Large intestine (tissue), 3 donors: ENCODE data around the gene CPNE4. TPM values are rescaled to one million over a fixed set of nuclear protein-coding genes. Genes with fewer than 3 reads are reported as not detected.
"Not testable (repeated sequence)": the region's sequence is repeated elsewhere in the genome, so short reads cannot be mapped to it uniquely, and the experiment has no call there.

Experiments used
- DNase-seq, 2 donors: peaks; one replicate each; pipeline versions ENCODE4 v3.0.0 to v3.0.0-alpha.2; 2013
- H3K27ac ChIP-seq: one replicate; pipeline ENCODE4 v1.5.1; 2013; ENCODE audit warnings: low read length
- H3K27me3 ChIP-seq: 2 replicates; pipeline ENCODE4 v1.6.1; 2013; ENCODE audit warnings: low read length; ENCODE audit not compliant: control insufficient read depth, insufficient read depth
- H3K36me3 ChIP-seq: 2 replicates; pipeline ENCODE4 v1.6.1; 2013; ENCODE audit warnings: low read length; ENCODE audit not compliant: control insufficient read depth, insufficient read depth
- H3K4me1 ChIP-seq: one replicate; pipeline ENCODE4 v1.6.1; 2013; ENCODE audit warnings: low read length; ENCODE audit not compliant: control insufficient read depth, insufficient read depth
- H3K4me3 ChIP-seq: one replicate; pipeline ENCODE4 v1.5.1; 2013; ENCODE audit warnings: low read length
- H3K9me3 ChIP-seq: one replicate; pipeline ENCODE4 v1.6.1; 2013; ENCODE audit warnings: mild to moderate bottlenecking, low read depth, low read length, moderate library complexity; ENCODE audit not compliant: control insufficient read depth
- WGBS: methylation state at CpG from one replicate; pipeline ENCODE4 v1.1.5; 2013; ENCODE audit warnings: low lambda C conversion rate; ENCODE audit not compliant: insufficient coverage; 5-methylcytosine and 5-hydroxymethylcytosine counted together
- polyA plus RNA-seq: library from polyadenylated mRNA; unstranded; fragments of 120-200 nt; gene quantifications from one replicate; pipeline ENCODE4 v1.2.1, GENCODE V29; 2013

CPNE4 gene
- polyA plus RNA-seq, 1 donor = 2.9 TPM

DNA sequence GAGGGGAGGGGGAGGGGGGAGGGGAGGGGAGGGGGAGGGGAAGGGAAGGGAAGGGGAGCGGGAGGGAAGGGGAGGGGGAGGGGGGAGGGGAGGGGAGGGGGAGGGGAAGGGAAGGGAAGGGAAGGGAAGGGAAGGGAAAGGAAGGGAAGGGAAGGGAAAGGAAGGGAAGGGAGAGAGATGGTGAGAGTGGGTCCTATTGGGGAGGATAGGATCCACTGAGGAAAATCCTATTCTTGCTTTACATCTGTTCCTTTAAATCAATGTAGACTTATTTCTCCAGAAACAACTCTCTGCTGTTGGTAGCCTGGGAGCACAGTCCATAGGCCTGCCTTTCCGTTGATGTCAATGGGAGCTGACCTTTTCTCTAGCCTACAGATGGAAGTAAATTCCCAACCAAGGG is 10.1 kb upstream of the CPNE4 start:
- H3K4me1 ChIP-seq, H3K27me3 ChIP-seq, H3K36me3 ChIP-seq, H3K4me3 ChIP-seq, H3K9me3 ChIP-seq, H3K27ac ChIP-seq, DNase-seq: not testable (repeated sequence)
- no CpG with 5 or more reads among the region's 2 CpGs for WGBS

DNA sequence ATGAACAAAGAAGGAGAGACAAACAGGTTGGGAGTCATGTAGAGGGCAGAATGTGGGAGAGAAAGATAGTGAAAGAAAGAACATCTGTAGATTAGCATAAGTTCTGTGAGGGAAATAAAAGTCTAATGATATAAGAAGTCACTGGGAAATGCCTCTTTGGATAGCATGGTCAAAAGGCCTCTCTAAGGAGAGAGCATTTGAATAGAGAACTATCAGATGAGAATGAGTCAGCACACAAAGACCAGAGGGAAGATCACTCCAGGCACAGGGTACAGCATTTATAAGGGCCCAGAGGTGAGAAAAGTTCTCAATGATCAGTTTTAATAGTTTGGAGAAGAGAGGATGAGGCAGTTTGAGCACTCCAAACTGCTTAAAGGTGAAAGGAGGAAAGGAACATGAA is 7.9 kb upstream of the CPNE4 start:
- no peak overlapping the region for H3K27ac ChIP-seq
- H3K4me1 ChIP-seq = no peaks in the 10 kb centered on the region
- H3K9me3 ChIP-seq = no peaks in the 10 kb centered on the region
- no peaks in the 10 kb centered on the region for H3K27me3 ChIP-seq
- H3K36me3 ChIP-seq = no peaks in the 10 kb centered on the region
- DNase-seq = no peak
- H3K4me3 ChIP-seq = no peak overlapping the region

DNA sequence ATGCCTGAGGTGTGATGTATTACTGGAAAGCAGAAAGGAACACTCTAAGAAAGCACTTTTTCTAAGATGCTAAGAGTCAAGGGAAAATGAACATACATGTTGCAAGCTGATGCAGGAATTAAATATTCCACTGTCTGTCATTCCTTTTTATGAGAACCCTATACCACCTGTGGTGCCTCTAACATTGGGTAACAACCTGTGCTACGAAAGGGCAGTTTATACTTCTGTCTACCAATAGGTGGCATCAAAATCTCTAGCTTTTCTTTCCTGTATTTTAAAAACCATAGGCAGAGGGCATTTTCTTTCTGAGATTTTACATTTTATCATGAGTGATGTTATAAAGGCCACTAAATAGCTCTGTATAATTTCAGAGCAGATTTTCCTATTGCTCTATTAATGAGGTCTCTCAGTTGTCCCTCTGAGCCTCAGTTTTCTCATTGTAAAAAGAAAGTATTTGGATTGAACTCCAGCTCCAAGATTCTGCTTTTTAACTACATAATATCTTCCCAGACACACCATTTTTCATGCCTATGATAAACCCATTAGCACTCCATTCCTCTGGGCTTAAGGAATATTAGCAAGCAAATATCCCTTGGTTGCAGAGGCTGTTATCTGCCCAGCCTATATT is 3.5 kb upstream of the CPNE4 start:
- Histone ChIP-seq H3K27me3 (peaks cover 23% of the 10 kb centered on the region), H3K4me1 (no peaks in the 10 kb centered on the region), H3K36me3 (no peaks in the 10 kb centered on the region), H3K27ac (no peak overlapping the region), H3K9me3 (no peaks in the 10 kb centered on the region), H3K4me3 (no peak overlapping the region)
- DNase-seq = no peak
- WGBS = 20% methylated on average over 1 of the region's 1 CpG

DNA sequence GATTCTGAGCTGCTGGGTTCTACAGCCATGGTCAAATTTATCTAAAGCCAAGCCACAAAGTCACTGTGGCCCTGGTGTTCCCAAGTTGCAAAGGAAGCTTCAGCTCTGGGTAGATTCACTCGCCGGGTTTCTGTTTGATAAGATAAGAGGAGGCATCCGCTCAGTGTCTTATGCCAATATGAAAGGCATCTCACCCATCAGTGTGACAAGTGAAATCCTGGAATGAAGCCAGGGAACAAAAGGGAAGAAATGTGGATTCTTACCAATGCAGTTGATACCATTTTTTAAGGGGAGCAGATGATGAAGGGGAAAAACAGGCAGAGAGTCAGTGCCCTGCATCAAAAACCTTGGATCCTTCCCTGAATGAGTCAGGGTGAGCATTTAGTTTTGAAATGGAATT is 2.8 kb upstream of the CPNE4 start:
- Histone ChIP-seq H3K9me3 (no peaks in the 10 kb centered on the region), H3K27me3 (peaks cover 30% of the 10 kb centered on the region), H3K27ac (no peak overlapping the region), H3K36me3 (no peaks in the 10 kb centered on the region), H3K4me1 (no peaks in the 10 kb centered on the region), H3K4me3 (no peak overlapping the region)
- WGBS = 50% methylated on average over 2 of the region's 3 CpGs
- DNase-seq = no peak

DNA sequence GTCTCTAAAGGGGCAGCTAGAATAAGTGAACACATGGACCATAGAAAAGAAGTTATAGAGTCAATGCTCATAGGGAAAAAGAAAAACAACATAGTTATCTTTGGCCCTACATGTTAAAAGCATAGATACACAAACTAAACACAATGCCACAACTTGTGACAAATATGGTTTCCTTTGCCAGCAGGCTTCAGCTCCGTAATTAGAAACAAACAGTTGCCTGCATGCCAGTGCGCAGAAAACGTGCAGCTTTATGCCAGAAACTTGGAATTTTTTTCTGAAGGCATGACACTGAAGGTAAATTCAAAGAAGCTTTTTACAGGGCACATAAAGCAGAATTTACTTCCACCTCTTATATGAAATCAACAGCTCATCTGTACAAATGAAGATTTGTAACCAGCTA is 2.2 kb upstream of the CPNE4 start:
- Histone ChIP-seq H3K9me3 (no peaks in the 10 kb centered on the region), H3K4me3 (no peak overlapping the region), H3K27ac (no peak overlapping the region), H3K27me3 (peaks cover 30% of the 10 kb centered on the region), H3K36me3 (no peaks in the 10 kb centered on the region), H3K4me1 (no peaks in the 10 kb centered on the region)
- WGBS = no CpG with 5 or more reads among the region's 3 CpGs
- no peak for DNase-seq

DNA sequence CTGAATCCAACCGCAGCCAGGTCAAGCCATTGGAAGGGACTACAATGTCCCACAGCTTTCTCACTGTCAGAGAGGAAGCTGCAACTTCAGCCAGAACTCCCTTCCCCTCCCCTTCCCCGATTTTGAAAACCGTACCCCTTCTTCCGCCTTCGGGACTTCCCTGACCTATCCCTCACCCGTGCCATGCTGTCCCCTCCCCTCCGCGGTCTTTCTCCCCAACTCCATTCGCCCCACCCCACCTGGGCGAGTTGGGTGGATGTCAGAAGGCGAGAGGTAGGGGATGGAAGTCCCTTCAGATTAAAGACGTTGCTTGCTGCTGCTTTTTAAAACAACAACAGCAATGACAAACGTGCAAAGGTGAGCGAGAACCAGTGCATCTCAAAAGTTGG is 723 bp downstream of the CPNE4 start:
- no peaks in the 10 kb centered on the region for H3K9me3 ChIP-seq
- no peak overlapping the region for H3K27ac ChIP-seq
- H3K36me3 ChIP-seq = no peaks in the 10 kb centered on the region
- peak overlapping the region; percentile 3 for H3K4me3 ChIP-seq
- WGBS = no CpG with 5 or more reads among the region's 14 CpGs
- peaks cover 34% of the 10 kb centered on the region for H3K27me3 ChIP-seq
- no peak for DNase-seq
- no peaks in the 10 kb centered on the region for H3K4me1 ChIP-seq

DNA sequence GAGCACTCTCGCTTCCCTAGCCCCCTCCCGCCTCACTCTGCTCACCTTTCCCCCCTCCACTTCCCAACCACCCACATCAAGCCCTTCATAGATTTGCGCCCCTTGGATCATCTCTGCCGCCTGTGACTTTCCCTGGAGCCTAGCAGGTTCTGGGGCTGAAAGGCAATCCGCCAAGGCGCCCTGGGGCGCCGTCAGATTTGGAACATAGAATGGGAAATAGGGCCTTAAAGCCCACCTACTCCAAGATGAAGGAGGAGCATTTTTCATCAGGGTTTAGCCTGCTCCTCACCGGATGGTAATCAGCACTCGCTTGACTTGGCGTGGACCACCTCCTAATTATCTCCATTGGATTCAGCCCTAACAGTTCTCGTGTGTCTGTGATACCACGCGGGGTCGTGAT is 1.3 kb downstream of the CPNE4 start:
- H3K4me3 ChIP-seq = no peak overlapping the region
- no peak for DNase-seq
- no peaks in the 10 kb centered on the region for H3K36me3 ChIP-seq
- H3K27me3 ChIP-seq = peaks cover 34% of the 10 kb centered on the region
- H3K9me3 ChIP-seq = no peaks in the 10 kb centered on the region
- H3K27ac ChIP-seq = no peak overlapping the region
- H3K4me1 ChIP-seq = no peaks in the 10 kb centered on the region
- no CpG with 5 or more reads among the region's 15 CpGs for WGBS

DNA sequence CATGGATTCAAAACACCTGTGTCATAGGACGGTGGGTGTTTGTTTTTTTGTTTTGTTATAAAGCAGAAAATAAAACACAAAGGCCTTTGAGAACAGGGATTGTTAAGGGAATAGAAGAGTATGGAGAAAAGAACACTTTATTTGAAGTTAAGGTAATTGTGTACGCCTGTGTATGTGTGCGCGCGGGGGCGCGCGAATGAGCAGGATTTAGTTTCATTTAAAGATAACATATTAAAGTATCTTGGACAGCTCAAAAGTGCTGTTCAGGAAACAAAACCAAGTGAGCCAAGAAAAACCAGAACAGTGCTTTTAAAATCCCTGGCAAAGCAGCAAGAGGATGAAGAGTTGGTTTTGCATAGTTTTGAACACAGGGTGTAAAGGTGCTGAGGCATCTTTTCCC is 1.9 kb downstream of the CPNE4 start:
- no peaks in the 10 kb centered on the region for H3K36me3 ChIP-seq
- DNase-seq = no peak
- H3K9me3 ChIP-seq = no peaks in the 10 kb centered on the region
- no peak overlapping the region for H3K4me3 ChIP-seq
- WGBS = 73% methylated on average over 8 of the region's 8 CpGs
- H3K27me3 ChIP-seq = peaks cover 34% of the 10 kb centered on the region
- no peak overlapping the region for H3K27ac ChIP-seq
- H3K4me1 ChIP-seq = no peaks in the 10 kb centered on the region

DNA sequence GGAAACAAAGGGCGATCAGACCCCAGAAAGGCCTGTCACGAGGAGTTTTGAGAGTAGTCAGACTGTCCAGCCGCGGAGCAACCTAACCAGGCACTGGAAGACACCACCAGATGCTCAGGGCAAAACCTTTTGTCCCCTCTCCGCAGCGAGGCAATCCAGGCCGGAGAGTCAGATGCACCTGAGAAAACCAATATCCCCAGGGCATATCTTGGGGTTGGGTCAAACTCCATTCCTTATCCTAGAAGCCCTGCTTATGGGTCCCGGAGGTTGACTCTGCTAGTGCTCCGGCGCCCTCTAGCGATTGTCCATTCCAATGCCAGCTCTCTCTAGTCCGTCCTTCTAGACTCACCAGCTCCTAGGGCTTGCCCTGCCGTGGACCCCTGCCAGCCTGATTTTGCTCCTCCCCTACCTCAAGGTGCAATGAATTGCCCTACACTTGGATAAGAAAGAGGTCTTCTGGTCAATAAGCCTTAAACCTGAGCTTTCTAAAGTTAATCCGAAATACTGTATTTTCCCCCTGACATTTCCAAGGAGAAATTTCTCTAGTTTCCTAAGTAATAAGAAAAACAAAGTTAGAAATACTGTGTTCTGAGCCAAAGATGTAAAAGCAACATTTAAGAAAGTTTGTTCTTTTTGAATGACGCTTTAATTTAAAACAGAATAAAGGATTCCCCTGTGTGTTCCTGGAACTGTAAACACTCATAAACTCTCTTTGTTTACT is 5.5 kb downstream of the CPNE4 start:
- Histone ChIP-seq H3K27ac (no peak overlapping the region), H3K4me3 (no peak overlapping the region), H3K9me3 (no peaks in the 10 kb centered on the region), H3K4me1 (no peaks in the 10 kb centered on the region), H3K27me3 (peaks cover 21% of the 10 kb centered on the region), H3K36me3 (no peaks in the 10 kb centered on the region)
- peak; percentile 81 to 82 for DNase-seq
- no CpG with 5 or more reads among the region's 15 CpGs for WGBS

DNA sequence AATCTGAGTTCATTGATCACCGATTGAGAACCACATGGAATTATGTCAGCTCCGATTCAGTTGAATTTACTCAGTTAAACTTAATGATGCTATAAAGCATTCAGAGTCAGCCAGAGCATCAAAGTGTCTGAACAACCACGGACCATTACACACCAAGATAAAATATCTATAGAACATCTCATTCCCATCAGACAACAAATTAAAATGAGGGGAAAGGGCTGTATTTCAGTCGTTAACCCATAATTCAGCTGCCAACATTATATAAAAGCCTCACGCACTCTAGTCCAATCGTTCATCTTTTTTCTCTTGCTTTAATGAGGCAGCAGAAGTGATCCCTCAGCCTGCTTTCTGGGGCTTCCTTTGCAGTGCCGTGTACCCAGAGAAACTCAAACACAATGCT is 11.9 kb downstream of the CPNE4 start:
- H3K36me3 ChIP-seq = no peaks in the 10 kb centered on the region
- H3K9me3 ChIP-seq = no peaks in the 10 kb centered on the region
- 57% methylated on average over 2 of the region's 7 CpGs for whole genome bisulfite sequencing
- H3K4me3 ChIP-seq = no peak overlapping the region
- no peak overlapping the region for H3K27ac ChIP-seq
- no peaks in the 10 kb centered on the region for H3K27me3 ChIP-seq
- no peaks in the 10 kb centered on the region for H3K4me1 ChIP-seq
- no peak for DNase-seq

DNA sequence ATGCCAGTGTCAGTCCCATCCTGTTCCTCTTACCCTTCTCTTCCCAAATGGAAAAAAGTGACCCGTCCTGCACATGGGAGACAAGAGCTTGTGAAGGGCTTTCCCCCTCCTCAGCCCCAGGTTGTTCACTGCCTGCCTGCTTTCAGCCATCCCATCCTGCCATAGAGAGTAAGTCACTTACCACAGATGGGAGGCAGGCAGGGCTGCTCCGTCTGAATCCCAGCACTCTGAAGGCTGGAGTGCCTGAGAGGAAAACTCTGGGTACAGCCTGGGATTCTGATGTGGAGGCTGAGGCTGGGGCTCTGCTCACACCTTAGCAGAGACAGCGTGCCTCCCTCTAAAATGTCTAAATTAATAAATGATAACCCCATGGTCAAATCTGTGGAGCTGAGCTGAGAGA is 14.8 kb downstream of the CPNE4 start:
- no peak for DNase-seq
- H3K27me3 ChIP-seq = no peaks in the 10 kb centered on the region
- no peaks in the 10 kb centered on the region for H3K9me3 ChIP-seq
- no peaks in the 10 kb centered on the region for H3K4me1 ChIP-seq
- no peak overlapping the region for H3K4me3 ChIP-seq
- H3K27ac ChIP-seq = no peak overlapping the region
- H3K36me3 ChIP-seq = no peaks in the 10 kb centered on the region
- no CpG with 5 or more reads among the region's 3 CpGs for WGBS
